ENCODE data around the gene ZC2HC1C.

DNA sequence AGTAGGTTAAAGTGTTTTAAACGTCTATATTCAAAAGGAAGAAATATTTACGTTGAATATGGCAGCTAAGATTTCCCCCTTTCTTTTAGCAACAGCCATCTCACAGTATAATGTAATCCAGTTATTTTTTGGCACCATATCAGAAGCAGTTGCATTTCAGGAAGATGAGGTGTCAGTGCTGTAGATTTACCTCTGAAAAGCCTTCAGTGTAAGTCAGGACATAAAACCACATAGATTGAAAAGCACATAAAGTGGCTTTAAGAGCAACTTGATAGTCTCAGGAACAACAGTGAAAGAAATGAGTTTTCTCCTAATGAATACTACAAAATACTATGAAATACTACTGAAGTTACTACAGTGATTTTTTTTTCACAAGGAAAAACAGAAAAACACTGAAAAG lies 25.1 kb upstream of the ZC2HC1C start:
- TF ChIP-seq TAF1 (IDR thresholded peaks at IDR 0.05; ENCODE audit: borderline replicate concordance, low read depth, low read length) (no peak), POLR2AphosphoS5 (IDR thresholded peaks at IDR 0.05; ENCODE audit: low read depth, low read length) (no peak)
